VCaP (cell line): ENCODE measurements around the gene XIAP.
A peak's percentile ranks its signal among the peaks of the same experiment; 100 is the strongest.

Experiments
- H3K27ac ChIP-seq: fragments of 450-650 bp; 2 replicates; pipeline ENCODE4 v1.5.1; 2017
- CTCF ChIP-seq: fragments of 450-650 bp; conservative IDR thresholded peaks from 2 replicates; pipeline ENCODE4 v1.5.1; 2017; ENCODE audit warnings: mild to moderate bottlenecking, moderate library complexity

XIAP gene

GRCh38 chrX:123961268-123962005 is 101.6 kb downstream of the XIAP start, which contains the start of gene STAG2:
Gene STAG2, plus strand, starts transcription at chrX:123961706. Its CDS starts 60,922 bp downstream, at chrX:124022628.
- no peak for TF ChIP-seq CTCF

GRCh38 chrX:123962006-123962467 is 102.2 kb downstream of the XIAP start:
- H3K27ac ChIP-seq: peak overlapping the region; percentile 87

More at GRCh38 chrX:123961268-123962005, 101.6 kb downstream of the XIAP start, which contains the start of gene STAG2:
- H3K27ac ChIP-seq: peak within 1 kb of the TSS; percentile 87

GRCh38 chrX:123962794-123963373 is 103.0 kb downstream of the XIAP start:
- TF ChIP-seq CTCF: no peak
- H3K27ac ChIP-seq: peak overlapping the region; percentile 87

More at GRCh38 chrX:123962006-123962467, 102.2 kb downstream of the XIAP start:
- no peak for TF ChIP-seq CTCF
